Jurkat, Clone E6-1 (cell line): ENCODE results near the gene SOX13. TPM values are rescaled to one million over a fixed set of nuclear protein-coding genes. Genes with fewer than 3 reads are reported as not detected.
"Not testable (repeated sequence)": the region's sequence is repeated elsewhere in the genome, so short reads cannot be mapped to it uniquely, and the experiment has no call there.

Source experiments
- DNase-seq: peaks from one replicate; pipeline ENCODE4 v3.0.0-alpha.2; 2011; ENCODE audit warnings: low read depth, low spot score
- H3K4me3 ChIP-seq: 2 replicates; pipeline ENCODE4 v1.5.1; 2011; ENCODE audit warnings: mild to moderate bottlenecking, low read length, control low read depth, moderate library complexity
- polyA plus RNA-seq: library from polyadenylated mRNA; unstranded; fragments of >200 nt; gene quantifications from one replicate; pipeline ENCODE4 v1.2.1, GENCODE V29; 2012; ENCODE audit warnings: missing spikeins; ENCODE audit not compliant: insufficient read length, insufficient read depth

The SOX13 gene
- 6.6 TPM for polyA plus RNA-seq

DNA sequence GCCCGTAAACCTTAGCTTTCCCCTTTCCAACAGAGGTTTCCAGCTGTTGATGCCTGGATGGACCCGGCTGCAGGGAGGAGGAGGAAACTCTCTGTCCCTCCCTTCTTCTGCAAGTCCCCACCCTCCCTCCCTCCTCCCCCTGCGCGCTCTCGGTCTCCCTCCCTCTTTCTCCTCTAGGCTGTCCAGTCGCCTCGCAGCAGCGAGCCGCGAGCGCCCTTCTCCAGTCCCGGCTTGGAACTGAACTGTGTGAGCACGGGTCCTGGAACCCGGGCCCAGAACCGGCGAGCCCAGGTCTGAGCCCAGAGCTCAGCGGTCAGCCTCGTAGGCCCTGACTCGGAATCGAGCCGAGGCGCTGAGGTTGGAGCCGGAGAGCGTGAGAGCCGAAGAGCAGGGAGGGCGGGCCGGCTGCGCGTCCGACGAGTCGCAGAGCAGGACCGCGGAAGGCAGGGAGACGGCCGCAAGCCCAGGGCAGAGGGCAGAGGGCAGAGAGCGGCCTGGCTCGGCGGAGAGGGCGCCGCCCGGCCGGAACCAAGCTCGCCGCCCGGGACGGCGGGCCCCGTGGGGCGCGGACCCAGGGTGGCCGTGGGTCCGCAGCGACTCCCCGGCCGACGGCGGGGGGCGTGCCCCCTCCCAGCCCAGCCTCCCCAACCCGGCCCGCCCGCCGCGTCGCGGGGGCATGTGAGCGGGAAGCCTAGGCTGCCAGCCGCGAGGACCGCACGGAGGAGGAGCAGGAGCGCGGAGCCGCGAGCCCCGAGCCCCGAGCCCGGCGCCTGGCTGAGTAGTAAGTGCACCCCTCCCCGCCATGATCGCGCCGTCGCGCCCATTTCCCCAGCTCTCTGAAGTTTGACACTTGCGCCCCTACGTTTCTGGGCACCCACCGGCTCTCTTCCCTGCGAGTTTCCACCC lies at the start of gene SOX13:
Gene SOX13 (plus strand): TSS at position 185 of the 906 bp plus-strand sequence. CDS start 39,801 bp downstream, outside the sequence.
- no peak for DNase-seq
- H3K4me3 ChIP-seq: peak within 1 kb of the TSS; percentile 53

DNA sequence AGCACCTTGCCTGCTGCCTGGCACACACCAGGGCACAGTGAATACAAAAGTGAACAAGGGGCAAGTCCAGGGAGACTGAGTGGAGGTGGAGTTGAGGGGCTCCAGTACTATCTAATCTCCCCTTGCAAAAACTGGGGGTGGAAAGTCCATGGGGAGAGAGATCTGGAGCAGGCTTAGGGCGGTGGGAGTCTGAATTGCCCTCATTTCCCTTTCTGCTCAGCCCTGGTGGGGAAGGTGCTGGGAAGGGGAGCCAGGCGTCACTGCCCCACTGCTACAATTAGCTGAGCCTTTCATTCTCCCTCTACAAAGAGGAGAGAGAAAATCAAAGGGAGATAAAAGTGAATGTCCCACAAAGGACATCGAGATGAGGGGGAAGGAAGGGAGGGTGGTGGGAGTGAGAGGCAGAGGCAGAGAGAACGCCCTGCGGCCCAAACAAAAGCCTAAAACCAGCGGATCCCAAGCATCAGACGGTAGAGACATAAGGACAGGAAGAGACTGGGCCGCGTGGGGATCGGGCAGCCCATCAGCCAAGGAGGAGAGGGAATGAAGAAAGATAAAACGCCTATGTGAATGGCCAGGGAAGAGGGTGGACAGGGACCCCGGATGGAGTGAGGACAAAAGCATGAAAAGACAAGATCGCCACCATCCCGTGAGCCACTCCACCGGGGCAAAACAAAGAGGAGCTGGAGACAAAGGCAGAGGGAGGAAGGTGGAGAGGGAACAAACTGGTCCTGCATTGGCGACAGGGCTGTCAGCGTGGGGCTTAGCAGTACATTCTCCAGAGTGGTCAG lies 46.8 kb upstream of the SOX13 start:
- no peak for DNase-seq
- no peak overlapping the region for H3K4me3 ChIP-seq

DNA sequence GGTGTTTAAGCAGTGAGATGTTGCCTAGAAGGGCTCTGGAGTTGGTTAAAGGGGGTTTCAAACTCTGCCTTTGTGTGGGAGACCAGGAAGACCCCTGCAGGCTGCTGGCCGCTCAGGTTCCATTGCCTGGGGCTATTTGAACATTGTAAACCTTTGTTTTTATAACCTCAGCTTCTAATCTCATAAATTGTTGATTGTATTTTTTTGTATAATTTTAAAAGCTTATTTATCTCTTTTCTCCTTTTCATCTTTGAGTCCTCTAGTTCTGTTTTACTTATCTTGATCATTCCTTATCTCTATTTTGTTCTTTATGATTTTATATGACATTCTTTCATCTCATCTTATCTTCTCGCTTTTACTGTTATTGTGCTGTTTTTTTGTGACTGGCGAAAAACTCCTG lies 45.5 kb upstream of the SOX13 start:
- DNase-seq: no peak
- H3K4me3 ChIP-seq: no peak overlapping the region

DNA sequence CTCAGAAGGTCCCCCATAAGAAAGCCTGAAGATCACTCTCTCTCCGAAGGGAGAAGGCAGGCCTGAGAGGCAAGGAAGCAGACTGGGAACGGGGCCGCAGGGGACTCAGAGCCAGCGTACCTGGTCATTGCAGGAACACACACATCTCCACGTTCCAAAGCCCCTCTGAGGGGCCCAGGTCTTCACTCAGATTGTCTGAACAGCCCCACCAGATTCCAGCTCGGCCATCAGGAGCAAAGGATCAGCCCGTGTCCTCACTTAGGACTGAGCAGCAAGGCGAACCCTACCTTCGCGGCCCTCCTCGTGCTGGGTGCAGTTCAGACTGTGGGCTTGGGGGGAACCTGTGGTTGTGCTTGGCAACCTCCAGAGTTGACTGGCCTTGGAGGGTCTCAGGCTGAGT lies 43.9 kb upstream of the SOX13 start:
- no peak overlapping the region for H3K4me3 ChIP-seq
- no peak for DNase-seq

DNA sequence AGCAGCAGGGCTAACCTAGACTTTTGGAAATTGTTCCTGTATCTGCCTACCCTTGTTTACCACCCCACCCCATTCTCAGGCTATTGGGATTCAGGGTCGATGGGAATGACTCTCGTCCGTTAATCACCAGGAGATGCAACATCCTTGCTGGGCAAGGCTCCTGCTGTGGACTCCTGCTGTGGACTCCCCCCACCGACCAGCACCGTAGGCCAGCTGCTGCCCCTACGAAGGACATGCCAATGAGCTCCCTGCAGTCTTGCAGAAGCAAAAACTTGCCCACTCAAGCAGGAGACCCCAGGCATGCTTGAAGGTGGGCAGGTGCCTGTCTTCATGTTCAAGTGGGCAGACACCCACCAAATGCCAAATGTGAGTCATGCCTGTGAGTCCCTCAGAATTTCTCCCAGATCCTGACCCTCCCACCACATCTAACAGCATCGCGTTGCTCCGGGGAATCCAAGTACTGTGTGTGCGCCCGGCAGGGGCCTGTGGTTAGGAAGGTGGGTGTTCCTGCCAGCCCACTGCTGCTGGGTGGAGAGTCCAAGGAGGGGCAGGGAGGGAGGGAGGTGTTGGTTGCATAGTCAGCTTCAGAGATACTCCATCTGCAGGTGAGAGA lies 41.7 kb upstream of the SOX13 start:
- DNase-seq: peak; percentile 30

DNA sequence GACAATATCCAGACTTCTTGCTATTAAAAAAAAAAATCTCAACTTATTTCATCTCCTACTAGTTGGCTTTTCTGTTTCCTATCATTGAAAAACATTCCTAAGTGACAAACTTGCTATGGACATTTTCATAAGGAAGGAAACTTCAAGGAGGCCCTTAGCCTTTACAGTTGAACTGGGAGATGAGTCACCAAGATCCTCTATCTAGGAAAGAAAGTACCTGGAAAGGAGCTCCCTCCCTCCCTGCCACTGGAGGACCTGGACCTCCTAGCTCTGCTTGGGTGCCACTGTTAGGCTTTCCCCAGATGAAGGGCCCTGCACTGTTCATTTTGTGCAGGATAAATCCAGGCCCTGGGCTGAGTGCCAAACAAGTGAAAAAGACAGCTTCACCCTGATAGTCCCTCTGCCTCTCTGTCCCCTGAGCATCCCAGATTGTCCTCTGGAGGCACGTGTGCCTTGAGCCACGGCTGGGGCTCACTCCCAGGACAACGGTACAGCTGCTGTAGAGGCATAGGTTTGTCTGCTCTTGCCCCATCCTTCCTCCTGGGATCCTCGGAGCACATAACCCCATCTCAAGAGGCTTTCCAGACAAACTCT lies 40.2 kb upstream of the SOX13 start:
- no peak for DNase-seq
- H3K4me3 ChIP-seq: no peak overlapping the region

More for the DNA sequence above, 41.7 kb upstream of the SOX13 start:
- H3K4me3 ChIP-seq: no peak overlapping the region

DNA sequence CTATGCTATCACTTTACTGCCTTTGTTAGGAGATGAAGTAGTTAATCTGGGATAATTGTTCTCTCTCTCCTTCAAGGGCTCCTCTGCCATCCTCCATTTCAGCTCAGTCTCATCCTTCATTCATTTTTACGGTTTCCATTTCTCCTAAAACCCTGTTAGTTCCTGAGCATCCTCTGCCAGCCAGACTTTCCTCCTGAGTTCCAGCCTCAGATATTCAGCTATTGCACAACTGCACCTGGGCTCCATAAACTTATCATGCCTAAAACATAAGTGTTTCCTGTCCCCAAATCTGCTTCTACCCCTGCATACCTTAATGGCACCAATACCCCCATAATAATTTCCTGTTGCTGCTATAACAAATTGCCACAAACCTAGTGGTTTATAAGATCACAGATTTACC lies 39.6 kb upstream of the SOX13 start:
- DNase-seq: no peak
- no peak overlapping the region for H3K4me3 ChIP-seq

DNA sequence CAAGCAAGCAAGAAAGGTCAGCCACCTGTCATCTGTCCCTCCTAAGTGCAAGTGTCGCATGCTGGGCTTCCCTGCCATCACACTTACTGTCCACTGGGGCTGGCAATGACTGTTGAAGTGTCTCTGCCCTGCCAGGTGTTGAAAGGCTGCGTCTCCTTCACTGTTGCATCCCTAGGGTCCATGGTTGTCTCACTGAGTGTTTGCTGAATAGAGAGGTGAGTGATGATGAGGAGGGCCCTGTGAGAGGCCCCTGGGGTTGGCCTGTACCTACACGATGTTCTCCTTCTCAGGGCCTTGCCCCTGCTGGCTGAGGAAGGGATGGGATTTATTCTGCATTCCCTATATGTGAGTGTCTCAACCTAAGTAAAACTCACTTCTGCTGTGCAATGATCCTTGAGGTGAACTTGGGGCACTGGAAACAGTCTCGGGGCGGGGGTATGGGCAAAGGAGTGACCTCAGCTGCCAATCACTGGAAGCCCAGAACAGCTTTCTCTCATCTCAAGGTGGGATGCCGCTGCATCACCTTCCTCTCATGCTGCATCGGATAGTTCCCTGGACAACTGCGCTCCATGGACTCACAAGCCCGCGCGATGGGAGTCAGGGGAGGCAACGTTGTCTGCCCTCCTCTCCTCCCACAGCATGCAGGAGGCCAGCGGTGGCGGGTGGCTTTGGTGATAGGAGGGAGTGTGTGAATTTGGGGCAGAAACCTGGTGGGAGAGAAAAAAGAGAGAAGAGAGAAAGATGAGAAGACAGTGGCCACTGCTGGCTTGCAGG lies 35.8 kb upstream of the SOX13 start:
- no peak for DNase-seq
- no peak overlapping the region for H3K4me3 ChIP-seq

DNA sequence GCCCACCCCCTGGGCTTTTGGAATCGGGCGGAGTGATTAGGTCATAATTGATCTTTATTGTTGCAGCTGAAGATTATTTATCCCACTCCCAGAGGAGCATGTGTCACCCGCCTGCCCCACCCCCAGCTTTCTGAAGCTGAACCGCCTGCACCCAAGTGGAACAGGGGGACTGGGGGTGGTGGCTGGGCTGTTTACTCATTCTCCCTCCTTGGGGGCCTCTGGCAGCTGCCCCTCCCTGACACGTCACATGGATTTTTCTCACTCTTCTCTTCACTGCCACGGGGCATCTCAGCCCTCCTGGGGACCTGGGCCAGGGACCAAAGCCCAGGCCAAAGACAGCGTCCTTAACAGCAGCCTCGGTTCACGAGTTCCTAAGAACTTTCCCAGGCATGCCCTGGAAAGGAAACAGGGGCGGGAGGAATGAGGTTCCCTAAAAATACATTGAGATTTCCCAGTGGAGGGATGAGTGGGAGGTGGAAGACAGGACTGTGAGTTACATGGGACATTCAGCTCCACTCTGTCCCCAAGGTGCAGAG lies 31.6 kb upstream of the SOX13 start:
- DNase-seq: no peak

DNA sequence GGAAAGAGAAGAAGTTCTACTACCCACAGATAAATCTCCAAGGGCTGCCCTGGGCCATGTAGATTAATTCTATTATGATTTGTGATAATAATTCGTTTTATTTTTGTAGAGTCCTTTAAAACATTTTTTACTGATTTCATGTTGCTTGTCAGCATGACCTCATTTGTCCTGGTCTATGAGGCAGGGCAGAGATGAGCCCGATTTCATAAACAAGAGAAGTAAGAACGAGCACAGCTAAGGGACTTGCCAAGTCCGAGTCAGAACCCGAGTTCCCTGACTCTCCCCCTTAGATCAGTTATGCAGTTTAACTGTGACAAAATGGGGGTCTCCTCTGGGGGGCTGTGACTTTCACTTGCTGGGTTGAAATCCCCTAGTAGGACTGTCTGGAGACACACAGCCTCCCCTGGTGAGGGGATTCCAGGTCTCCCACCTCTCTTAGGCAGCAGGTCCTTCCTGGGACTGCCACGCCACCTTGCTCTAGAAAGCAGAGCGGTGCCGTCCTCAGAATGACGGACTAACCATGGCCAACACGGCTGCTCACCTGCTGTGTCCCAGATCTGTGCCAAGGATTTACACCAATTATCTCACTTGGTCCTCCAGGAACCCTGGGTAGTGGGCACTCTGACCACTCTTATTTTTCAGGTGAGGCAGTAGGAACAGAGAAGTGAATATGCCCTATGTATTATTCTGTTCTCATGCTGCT lies 31.0 kb upstream of the SOX13 start:
- no peak for DNase-seq
- H3K4me3 ChIP-seq: no peak overlapping the region

More for the DNA sequence above, 31.6 kb upstream of the SOX13 start:
- no peak overlapping the region for H3K4me3 ChIP-seq

DNA sequence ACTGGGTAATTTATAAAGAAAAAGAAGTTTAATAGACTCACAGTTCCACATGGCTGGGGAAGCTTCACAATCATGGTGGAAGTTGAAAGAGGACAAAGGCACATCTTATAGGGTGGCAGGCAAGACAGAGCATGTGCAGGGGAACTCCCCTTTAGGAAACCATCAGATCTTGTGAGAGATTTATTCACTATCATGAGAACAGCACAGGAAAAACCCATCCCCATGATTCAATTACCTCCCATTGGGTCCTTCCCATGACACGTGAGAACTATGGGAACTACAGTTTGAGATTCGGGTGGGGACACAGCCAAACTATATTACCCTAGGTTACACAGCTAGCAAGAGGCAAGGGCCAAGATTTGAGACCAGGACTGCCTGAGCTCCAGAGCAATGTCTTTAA lies 30.4 kb upstream of the SOX13 start:
- DNase-seq: no peak
- H3K4me3 ChIP-seq: no peak overlapping the region

DNA sequence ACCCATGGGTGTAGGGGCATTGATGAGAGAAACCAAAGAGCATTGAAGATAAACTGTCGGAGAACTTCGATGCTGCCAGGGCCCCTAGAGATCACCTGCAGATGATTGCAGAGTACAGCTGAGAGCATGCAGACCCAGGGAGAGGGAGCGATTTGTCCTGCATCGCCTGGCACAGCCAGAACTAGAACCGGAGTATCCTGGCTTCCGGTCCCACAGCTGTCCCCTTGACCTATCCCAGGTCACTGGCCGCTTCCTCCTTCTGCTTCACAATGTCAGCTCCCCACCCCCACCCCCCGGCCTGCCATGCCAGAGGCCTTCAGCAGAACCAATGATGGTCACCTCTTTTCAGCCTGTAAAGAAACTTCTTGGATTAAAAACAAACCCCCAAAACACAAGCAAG lies 29.2 kb upstream of the SOX13 start:
- H3K4me3 ChIP-seq: no peak overlapping the region
- DNase-seq: no peak

DNA sequence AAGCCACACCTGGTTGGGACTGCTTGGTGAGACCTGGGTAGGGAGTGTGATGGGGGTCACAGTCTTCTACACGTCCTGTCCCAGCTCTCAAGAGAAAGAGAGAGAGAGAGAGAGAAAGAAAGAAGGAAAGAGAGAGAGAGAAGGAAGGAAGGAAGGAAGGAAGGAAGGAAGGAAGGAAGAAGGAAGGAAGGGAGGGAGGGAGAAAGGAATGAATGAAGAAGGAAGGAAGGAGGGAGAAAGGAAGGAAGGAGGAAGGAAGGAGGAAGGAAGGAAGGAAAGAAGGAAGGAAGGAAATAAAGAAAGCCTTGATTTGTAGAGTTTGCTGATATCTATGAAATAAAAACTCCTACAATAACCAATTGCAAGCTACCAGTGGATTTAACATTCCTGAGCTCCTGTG lies 28.5 kb upstream of the SOX13 start:
- no peak for DNase-seq
- H3K4me3 ChIP-seq: no peak overlapping the region

DNA sequence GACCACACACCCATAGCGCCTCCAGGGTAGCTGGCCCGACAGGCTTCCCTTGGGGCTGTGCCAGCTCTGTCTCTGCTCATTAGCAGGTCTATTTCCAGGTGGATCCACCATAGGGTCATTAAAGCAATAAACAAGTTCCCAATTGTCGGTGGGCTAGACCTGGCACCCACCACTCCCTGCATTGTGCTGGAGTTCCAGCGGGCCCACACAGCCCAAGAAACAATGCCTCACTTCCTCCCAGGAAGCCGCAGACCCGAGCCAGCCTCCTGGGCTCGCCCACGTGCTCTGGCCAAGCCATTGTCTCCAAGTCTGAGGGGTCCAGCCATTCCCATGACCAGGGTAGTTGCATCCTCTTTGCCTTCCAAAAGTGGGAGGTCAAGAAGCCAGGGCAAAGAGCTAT lies 27.5 kb upstream of the SOX13 start:
- no peak for DNase-seq
- H3K4me3 ChIP-seq: no peak overlapping the region

DNA sequence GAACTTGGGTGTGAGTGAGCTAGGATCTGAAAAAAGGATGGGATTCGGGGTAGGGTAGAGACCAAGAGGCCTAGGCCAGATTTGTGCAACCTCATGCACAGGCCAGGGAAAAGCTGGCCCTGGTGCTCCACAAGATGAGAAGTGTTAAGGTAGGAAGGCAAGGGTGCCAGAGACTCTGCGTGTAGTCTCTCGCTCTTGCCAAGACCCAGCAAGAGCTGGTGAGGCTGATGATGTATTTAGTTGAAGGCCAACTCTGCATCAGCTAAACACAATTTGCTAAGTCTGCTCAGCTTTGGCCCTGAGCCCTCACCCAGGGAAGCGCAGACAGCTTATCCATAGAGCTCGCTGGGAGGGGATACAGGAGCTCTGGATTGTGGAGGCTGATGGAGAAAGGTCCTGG lies 26.6 kb upstream of the SOX13 start:
- no peak for DNase-seq
- H3K4me3 ChIP-seq: no peak overlapping the region

DNA sequence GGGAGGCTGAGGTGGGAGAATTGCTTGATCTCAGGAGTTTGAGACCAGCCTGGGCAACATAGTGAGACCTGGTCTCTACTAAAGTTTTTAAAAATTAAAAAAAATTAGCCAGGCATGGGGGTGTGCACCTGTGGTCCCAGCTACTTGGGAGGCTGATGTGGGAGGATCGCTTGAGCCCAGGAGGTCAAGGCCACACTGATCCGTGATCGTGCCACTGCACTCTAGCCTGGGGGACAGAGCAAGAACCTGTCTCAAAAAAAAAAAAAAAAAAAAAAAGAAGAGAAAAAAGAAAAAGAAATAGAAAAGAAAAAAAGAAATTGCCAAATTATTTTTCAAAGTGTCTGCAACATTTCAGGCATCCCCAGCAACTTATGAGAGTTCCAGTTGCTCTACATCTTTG lies 24.1 kb upstream of the SOX13 start:
- not testable (repeated sequence) for H3K4me3 ChIP-seq, DNase-seq

DNA sequence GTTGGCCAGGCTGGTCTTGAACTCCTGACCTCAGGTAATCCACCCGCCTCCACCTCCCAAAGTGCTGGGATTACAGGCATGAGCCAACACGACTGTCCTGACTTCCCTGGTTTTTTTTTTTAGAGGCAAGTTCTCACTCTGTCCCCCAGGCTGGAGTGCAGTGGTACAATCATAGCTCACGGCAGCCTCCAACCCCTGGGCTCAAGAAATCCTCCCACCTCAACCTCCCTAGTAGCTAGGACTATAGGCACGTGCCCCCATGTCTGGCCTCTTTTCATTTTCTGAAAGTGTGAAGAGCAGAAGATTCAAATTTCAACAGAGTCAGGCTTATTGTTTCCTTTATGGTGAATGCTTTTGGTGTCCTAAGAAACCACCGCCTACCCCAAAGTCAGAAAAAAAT lies 21.7 kb upstream of the SOX13 start:
- H3K4me3 ChIP-seq: no peak overlapping the region
- DNase-seq: no peak

DNA sequence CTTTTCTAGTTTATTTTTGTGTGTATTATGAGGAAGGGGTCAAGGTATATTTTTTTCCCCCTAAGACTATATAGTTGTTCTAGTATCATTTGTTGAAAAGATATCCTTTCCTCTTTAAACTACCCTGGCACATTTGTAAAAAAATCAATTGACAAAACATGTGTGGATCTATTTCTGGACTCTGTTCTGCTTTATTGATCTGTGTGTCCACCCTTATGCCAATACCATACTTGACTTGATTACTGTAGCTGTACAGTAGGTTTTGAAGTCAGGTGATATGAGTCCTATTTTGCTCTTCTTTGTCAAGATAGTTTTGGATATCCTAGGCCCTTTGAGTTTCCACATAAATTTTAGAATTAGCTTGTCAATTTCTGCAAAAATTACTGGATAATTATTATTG lies 21.2 kb upstream of the SOX13 start:
- no peak overlapping the region for H3K4me3 ChIP-seq

More for the DNA sequence above, 21.2 kb upstream of the SOX13 start:
- no peak for DNase-seq
